GM21526 (cell line): ENCODE measurements around the gene ECSCR.
"Not testable (repeated sequence)": the region's sequence is repeated elsewhere in the genome, so short reads cannot be mapped to it uniquely, and the experiment has no call there.

Experiments
- ATAC-seq: cut with Tn5 transposase; IDR thresholded peaks from one replicate; pipeline ENCODE4 v1.9.1; 2021; ENCODE audit warnings: moderate library complexity; ENCODE audit not compliant: unreplicated experiment, low FRiP score

Gene ECSCR

DNA sequence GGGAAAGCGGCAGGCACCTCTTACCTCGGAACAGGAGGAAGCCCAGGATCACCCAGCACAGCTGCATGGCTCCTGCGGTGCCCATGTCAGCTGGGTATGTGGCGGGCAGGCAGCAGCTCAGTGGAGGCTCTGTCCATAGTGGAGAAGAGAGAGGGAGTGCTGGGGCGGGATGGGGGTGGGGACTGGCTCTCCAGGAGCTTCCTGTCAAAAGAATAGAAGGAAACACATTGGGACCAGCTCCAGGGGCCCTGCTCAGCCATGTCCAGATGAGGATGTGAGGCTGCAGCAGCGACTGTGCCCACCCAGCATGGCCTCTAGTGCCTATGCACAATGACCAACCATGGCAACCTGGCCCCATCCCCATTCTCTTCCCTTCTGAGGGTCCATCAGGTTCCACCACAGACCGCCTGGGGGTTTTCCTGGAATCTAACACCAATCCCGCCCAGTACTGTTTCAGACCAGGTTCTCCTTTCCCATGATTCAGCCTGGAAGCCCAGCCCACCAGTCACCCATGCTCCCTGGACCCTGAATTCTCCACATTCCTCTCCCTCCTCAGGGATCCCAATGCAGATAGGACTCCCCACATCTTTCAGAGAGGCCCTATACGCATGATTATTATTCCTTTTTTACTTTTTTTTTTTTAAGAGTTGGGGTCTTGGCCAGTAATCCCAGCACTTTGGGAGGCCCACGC lies at the start of gene ECSCR:
ECSCR (minus strand) TSS at position 158 of the 691 bp plus-strand sequence; CDS start at position 85, 73 bp downstream.
- ATAC-seq = no peak

DNA sequence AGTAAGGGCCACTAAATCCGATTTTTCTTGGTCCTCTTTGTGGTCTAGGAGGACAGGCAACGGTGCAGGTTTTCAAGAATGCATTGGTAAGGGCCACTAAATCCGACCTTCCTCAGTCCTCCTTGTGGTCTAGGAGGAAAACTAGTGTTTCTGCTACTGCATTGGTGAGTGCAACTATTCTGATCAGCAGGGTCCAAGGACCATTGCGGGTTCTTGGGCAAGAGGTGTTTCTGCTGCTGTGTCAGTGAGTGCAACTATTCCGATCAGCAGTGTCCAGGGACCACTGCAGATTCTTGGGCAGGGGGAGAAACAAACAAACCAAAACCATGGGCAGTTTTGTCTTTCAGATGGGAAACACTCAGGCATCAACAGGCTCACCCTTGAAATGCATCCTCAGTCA lies 42.2 kb upstream of the ECSCR start:
- not testable (repeated sequence) for ATAC-seq

- not testable (repeated sequence) for ATAC-seq
Observed at GRCh38 chr5:139503879-139504278, 41.3 kb upstream of the ECSCR start.

GRCh38 chr5:139503036-139503817 lies 40.7 kb upstream of the ECSCR start:
- not testable (repeated sequence) for ATAC-seq

- no peak for ATAC-seq
Observed at GRCh38 chr5:139501381-139501780, 38.8 kb upstream of the ECSCR start.

GRCh38 chr5:139495638-139496435 lies 33.3 kb upstream of the ECSCR start:
- no peak for ATAC-seq

- no peak for ATAC-seq
Observed at GRCh38 chr5:139494832-139495231, 32.3 kb upstream of the ECSCR start.

- no peak for ATAC-seq
Observed at GRCh38 chr5:139494256-139494655, 31.7 kb upstream of the ECSCR start.

DNA sequence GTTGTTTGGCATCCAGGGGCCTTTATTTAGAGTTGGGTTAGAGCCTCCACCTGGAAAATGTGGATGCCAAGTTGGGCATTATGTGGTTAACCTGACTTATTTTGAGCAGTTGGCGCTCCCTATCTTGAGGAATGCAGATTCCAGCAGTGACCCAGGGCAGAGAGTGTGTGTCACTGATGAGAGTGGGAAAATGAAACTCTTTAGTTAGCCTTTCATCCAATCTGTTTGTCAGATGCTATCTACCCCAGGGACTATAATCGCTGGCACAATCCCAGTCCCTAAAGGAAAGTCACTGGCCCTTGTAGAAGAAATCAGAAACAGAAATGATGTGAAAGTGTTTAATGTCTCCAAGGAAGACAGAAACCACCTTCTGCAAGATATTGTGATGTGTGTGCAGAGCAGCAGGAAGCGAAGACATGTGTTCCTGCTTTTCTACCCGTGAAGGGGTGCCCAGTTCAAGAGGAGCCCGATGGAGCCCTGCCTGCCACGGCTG lies 30.2 kb upstream of the ECSCR start:
- ATAC-seq = no peak

GRCh38 chr5:139488260-139488659 lies 25.7 kb upstream of the ECSCR start:
- ATAC-seq = no peak

DNA sequence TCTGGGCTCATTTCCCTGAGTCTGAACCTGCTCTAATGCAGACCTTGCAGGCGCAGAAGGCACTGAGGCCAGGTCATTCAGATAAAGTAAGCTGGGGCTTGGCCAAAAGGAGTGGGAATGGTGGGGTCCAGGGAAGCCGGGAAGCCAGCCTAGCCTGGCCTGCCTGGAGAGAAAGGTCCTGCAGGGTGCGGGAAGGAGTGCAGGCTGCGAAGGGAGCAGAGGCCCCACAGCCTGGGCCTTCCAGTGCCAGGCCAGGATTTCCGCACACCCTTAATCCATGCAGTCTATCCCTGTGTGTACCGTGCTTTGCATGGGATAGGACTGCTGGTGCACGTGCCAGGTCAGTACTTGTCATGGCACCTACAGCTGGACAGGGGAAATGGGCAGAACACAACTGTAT lies 23.7 kb upstream of the ECSCR start:
- ATAC-seq = no peak

GRCh38 chr5:139482890-139483208 lies 20.3 kb upstream of the ECSCR start:
- not testable (repeated sequence) for ATAC-seq

DNA sequence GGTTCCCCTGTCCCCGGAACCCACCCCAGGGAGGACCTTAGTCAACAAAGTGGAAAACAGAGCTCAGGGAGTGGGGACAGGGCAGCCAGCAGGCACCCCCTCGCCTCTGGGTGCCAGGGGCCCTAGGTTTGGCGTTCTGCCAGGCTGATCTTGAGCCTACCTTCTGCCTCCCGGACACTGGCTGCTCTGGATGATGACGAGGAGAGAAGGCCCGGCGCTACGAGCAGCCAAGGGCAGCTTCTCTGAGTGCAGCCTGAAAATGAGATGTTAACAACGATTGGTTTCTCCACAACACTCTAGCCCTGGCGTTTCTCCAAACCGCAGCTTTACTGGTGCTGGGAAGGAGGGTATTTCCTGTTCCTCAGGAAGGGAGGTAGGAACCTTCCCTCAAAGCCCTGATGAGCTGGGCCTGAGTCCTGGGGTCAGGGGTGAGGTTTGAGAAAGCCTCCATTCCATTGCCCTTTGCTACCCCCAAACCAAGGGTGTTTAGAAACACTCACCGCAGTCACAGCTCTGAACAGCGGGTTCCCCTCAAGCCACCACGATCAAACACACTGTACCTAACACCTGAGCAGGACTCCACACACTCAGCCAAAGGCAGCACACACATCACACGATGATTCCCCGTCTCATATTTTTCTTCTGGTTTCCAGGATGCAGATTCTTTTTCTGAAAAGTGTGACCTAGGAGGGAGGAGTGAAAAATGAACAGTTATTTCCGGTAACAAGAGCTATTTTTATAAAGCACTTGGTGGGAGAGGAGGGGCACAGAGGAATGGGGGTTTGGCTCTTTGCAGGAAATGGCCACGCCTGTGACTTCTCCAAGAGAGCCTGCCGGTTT lies 19.7 kb upstream of the ECSCR start, which contains the start of gene STING1:
STING1 (minus strand) TSS at position 709 of the 840 bp plus-strand sequence. CDS start 1,054 bp downstream, outside the sequence.
- ATAC-seq = no peak

- ATAC-seq = no peak
Observed at GRCh38 chr5:139481580-139482049, 19.1 kb upstream of the ECSCR start.

DNA sequence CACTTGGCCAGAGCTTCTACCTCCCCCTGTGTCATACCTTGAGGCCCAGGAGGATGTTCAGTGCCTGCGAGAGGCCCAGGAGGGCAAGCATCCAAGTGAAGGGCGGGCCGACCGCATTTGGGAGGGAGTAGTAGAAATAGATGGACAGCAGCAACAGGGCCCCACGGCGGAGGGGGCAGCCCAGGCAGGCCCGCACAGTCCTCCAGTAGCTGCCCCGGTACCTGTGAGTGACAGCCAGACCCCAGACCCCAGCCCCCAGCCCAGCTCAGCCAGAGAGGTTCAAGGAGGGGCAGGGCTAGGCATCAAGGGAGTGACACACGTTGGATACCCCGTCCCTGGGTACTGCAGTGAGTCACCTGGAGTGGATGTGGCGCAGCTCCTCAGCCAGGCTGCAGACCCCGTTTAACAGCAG lies 18.6 kb upstream of the ECSCR start:
- no peak for ATAC-seq

GRCh38 chr5:139479729-139480128 lies 17.2 kb upstream of the ECSCR start:
- ATAC-seq = not testable (repeated sequence)

DNA sequence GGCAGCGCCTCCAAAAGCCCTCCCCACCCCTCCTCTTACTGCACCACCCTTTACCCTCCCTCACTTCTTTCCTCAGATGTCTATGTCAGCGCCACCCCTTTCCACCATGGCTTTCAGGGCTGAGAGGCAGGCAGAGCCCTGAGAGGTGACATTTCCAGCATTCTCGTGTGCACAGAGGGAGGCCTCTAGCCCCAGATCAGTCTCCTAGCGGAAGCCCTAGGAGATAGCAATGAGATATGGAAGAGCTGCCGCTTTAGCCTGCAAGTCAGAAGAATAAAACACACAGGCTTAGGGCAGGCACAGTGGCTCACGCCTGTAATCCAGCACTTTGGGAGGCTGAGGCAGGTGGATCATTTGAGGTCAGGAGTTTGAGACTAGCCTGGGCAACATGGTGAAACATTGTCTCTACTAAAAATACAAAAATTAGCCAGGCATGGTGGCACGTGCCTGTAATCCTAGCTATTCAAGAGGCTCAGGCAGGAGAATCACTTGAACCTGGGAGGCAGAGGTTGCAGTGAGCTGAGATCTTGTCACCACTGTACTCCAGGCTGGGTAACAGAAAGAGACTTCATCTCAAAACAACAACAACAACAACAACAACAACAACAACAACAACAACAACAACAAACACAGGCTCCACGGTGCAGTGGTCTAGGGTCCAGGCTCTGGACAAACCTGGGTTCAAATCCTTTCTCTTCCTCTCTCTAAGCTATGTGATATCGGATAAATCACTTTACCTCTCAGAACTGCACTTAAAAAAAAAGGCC lies 16.3 kb upstream of the ECSCR start:
- ATAC-seq = not testable (repeated sequence)

DNA sequence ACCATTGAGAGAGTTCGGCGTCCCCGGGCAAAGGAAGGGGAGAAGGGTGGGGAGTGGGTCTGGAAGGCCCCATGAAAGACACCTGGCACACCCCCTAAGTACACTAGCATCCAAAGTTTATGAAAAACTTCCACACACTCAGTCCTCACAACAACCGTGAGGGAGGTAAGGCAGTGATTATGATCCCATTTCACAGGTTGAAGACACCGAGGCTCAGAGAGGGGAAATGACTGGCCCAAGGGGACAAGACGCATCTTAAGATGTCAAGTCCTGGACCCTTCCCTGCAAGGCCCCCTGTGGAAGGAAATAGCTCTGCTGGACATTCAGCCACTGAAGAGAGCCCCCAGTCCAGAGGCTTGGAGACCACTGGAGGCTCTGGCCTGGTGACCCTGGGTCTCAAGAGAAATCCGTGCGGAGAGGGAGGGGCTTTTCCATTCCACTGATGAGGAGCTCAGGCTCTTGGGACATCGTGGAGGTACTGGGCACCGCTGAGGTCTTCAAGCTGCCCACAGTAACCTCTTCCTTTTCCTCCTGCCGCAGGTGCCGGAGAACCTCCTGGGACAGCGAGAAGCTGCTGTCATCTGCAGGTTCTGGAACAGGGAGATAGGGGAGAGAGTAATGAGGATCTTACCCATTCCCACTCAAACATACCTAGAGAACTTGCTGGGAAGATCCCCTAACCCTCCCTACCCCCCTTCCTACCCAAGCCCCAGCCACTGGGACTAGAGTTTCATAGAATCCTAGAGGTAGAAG lies 13.5 kb upstream of the ECSCR start:
- no peak for ATAC-seq
